A673 (cell line): ENCODE data around the gene TTC3. TPM values are rescaled to one million over a fixed set of nuclear protein-coding genes. Genes with fewer than 3 reads are reported as not detected.

ENCODE experiments used
- BruUV-seq: library from RNA; stranded (reverse); fragments of 400-500 nt; replicated peaks from 2 replicates; lab custom pipeline; 2021; lab: Mats Ljungman, UMichigan
- CTCF ChIA-PET: fragments of 300-600 bp; sonication (Branson Sonifier 250); formaldehyde crosslinking; loops from one replicate; lab custom pipeline; 2022; ENCODE audit warnings: antibody characterized with exemption; lab: Charles Lee
- POLR2A ChIA-PET: fragments of 300-600 bp; sonication (Branson Sonifier 250); formaldehyde crosslinking; loops from one replicate; lab custom pipeline; 2022; ENCODE audit warnings: antibody characterized with exemption; ENCODE audit not compliant: low non-redundant PET; lab: Charles Lee
- DNase-seq: peaks from one replicate; pipeline ENCODE4 v3.0.0-alpha.2; 2015; ENCODE audit warnings: low spot score
- H3K27ac ChIP-seq: fragments of 200-600 bp; sonication (generic); 2 replicates; pipeline ENCODE4 v1.5.1; 2016; ENCODE audit warnings: mixed run types, low read depth, mild to moderate bottlenecking, mixed read lengths, antibody characterized with exemption, low read length; ENCODE audit not compliant: poor library complexity, severe bottlenecking
- H3K27me3 ChIP-seq: fragments of 200-600 bp; sonication (generic); replicated peaks from 2 replicates; pipeline ENCODE4 v1.6.1; 2017; ENCODE audit warnings: mixed run types, low read depth, mild to moderate bottlenecking, mixed read lengths, antibody characterized with exemption, low read length; ENCODE audit not compliant: insufficient read depth, poor library complexity
- H3K36me3 ChIP-seq: fragments of 200-600 bp; sonication (generic); 2 replicates; pipeline ENCODE4 v1.6.1; 2016; ENCODE audit warnings: mixed run types, mild to moderate bottlenecking, mixed read lengths, antibody characterized with exemption, low read length; ENCODE audit not compliant: insufficient read depth, poor library complexity, severe bottlenecking
- H3K4me1 ChIP-seq: fragments of 200-600 bp; sonication (generic); 2 replicates; pipeline ENCODE4 v1.6.1; 2017; ENCODE audit warnings: mixed run types, mild to moderate bottlenecking, mixed read lengths, antibody characterized with exemption, low read length; ENCODE audit not compliant: insufficient read depth, poor library complexity, severe bottlenecking
- H3K4me3 ChIP-seq: fragments of 200-600 bp; sonication (generic); 2 replicates; pipeline ENCODE4 v1.5.1; 2016; ENCODE audit warnings: low read depth, mixed run types, mild to moderate bottlenecking, mixed read lengths, low read length; ENCODE audit not compliant: poor library complexity, severe bottlenecking
- H3K9me3 ChIP-seq: fragments of 200-600 bp; sonication (generic); 2 replicates; pipeline ENCODE4 v1.6.1; 2016; ENCODE audit warnings: mixed run types, low read depth, mild to moderate bottlenecking, mixed read lengths, antibody characterized with exemption, low read length; ENCODE audit not compliant: poor library complexity, severe bottlenecking
- EZH2 ChIP-seq: fragments of 200-600 bp; sonication (generic); IDR thresholded peaks from 2 replicates; pipeline ENCODE4 v1.6.1; 2017; ENCODE audit warnings: borderline replicate concordance, low read depth, mild to moderate bottlenecking, mixed read lengths, antibody characterized with exemption, low read length; ENCODE audit not compliant: poor library complexity, severe bottlenecking
- intact Hi-C: fragments of 100-400 bp; cut with micrococcal nuclease; formaldehyde crosslinking; loops from one replicate; pipeline ENCODE4 v1.10.0; 2022; ENCODE audit not compliant: unreplicated experiment
- total RNA-seq: library from RNA; stranded (reverse); gene quantifications from 2 replicates; pipeline ENCODE4 v1.2.3, GENCODE V29; 2021
- TF ChIP-seq, protein P1 (sequence below): fragments of 300-800, 200-600 bp; sonication (generic); conservative IDR thresholded peaks from 2 replicates; pipeline ENCODE4 v1.5.1; 2017; ENCODE audit warnings: low read depth, mild to moderate bottlenecking, antibody characterized with exemption, low read length, moderate library complexity, mixed read lengths

The TTC3 gene
- total RNA-seq, 1 experiment from 2014 or later = 137 TPM

DNA sequence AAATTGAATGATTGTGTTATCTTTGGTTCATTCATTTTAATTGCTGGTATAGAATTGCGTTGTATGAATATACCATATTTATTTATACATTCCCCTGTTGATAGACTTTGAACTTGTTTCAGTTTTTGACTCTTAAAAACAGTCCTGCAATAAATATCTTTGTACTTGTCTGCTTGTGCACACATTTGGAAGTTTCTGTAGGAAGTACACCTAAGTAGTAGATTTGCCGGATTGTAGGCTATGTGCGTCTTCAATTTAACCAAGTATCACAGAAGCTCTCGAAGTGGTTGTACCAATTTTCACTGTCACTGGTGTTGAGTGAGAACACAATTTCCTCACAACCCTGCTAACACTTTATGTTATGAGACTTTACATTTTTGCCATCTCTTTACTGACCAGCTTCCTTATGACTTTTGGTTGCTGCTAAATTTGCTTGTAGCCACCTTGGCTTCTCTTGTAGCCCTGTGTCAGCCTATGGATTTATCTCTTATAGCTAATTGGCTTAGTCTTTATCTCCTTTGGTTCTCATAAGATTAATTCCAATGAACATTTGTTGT is 2.2 kb downstream of the TTC3 start:
- Histone ChIP-seq H3K36me3 (no peaks in the 10 kb centered on the region), H3K4me3 (no peak overlapping the region), H3K9me3 (peaks cover 9% of the 10 kb centered on the region), H3K27ac (no peak overlapping the region), H3K4me1 (peaks cover 21% of the 10 kb centered on the region), H3K27me3 (no peaks in the 10 kb centered on the region)
- DNase-seq = no peak
- TSS peak; percentile 36 for BruUV-seq
- POLR2A ChIA-PET = no interaction called here
- no peak for TF ChIP-seq EZH2
- TF ChIP-seq, protein P1, sequence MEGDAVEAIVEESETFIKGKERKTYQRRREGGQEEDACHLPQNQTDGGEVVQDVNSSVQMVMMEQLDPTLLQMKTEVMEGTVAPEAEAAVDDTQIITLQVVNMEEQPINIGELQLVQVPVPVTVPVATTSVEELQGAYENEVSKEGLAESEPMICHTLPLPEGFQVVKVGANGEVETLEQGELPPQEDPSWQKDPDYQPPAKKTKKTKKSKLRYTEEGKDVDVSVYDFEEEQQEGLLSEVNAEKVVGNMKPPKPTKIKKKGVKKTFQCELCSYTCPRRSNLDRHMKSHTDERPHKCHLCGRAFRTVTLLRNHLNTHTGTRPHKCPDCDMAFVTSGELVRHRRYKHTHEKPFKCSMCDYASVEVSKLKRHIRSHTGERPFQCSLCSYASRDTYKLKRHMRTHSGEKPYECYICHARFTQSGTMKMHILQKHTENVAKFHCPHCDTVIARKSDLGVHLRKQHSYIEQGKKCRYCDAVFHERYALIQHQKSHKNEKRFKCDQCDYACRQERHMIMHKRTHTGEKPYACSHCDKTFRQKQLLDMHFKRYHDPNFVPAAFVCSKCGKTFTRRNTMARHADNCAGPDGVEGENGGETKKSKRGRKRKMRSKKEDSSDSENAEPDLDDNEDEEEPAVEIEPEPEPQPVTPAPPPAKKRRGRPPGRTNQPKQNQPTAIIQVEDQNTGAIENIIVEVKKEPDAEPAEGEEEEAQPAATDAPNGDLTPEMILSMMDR = no peak
- intact Hi-C loops = no loop called here
- CTCF ChIA-PET = interaction anchor here (0.9 kb wide), 1 partner anchor 65 kb away, joined by 3 read pairs; no protein-coding TSS in a partner anchor

DNA sequence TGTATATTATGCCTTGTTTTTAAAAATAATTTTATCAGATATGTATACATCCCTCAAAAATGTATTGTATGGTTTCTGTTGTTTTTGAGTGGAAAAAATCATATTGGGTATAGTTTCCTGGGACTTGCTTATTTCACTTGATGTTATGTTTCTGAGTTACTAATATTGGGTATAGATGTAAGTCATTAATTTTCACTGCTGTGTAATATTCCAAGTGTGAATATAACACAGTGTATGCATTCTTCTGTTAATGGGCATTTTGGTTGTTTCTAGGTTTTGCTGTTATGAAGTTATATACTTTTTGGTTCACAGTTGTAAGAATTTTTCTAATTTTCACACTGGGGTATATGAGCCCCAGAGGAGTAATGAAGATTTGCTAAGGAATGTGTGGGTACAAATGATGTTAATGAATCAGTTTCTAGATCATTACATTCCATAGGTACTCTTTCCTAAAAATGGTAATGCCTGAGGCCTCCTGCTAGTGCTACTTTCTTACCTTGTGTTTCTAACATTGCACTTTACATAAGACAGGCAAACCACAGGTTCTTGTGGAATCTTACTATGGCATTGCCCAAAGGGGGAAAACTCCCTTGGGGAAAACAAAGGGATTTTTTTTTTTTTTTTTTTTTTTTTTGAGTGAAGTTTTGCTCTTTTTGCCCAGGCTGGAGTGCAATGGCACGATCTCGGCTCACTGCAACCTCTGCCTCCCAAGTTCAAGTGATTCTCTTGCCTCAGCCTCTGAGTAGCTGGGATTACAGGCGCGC is 3.2 kb downstream of the TTC3 start:
- no peaks in the 10 kb centered on the region for H3K27me3 ChIP-seq
- no peak for TF ChIP-seq EZH2
- TF ChIP-seq, protein P1 = no peak
- peaks cover 12% of the 10 kb centered on the region for H3K4me1 ChIP-seq
- ChIA-PET CTCF (no interaction called here), POLR2A (no interaction called here)
- no peak overlapping the region for H3K4me3 ChIP-seq
- no peaks in the 10 kb centered on the region for H3K36me3 ChIP-seq
- H3K27ac ChIP-seq = no peak overlapping the region
- BruUV-seq = no TSS peak
- DNase-seq = no peak
- peaks cover 9% of the 10 kb centered on the region for H3K9me3 ChIP-seq
- intact Hi-C loops = no loop called here

DNA sequence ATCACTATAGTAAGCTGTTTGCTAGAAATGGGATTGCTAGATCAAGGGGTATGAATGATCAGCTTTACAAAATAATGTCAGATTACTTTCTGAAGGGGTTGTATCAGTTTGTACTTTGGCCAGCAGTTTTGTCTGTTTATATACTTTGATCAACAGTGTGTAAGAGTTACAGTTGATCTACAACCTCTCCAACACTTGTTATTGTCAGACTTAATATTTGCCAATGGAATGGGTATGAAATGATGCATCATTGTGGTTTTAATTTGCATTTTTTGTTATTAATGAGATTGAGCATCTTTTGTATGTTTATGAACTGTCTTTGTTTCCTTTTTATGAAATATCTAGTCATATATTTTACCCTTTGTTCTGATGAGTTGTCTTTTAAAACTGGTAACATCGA is 4.3 kb downstream of the TTC3 start:
- H3K4me1 ChIP-seq = peaks cover 11% of the 10 kb centered on the region
- TF ChIP-seq, protein P1 = no peak
- no peak for TF ChIP-seq EZH2
- BruUV-seq = no TSS peak
- H3K36me3 ChIP-seq = no peaks in the 10 kb centered on the region
- no peaks in the 10 kb centered on the region for H3K27me3 ChIP-seq
- intact Hi-C loops = no loop called here
- no peak for DNase-seq
- peaks cover 9% of the 10 kb centered on the region for H3K9me3 ChIP-seq
- POLR2A ChIA-PET = no interaction called here
- no peak overlapping the region for H3K4me3 ChIP-seq
- CTCF ChIA-PET = interaction anchor here (0.6 kb wide), 1 partner anchor 938 kb away, joined by 10 read pairs; no protein-coding TSS in a partner anchor
- H3K27ac ChIP-seq = no peak overlapping the region
